GM19463 (cell line): ENCODE results near the gene PTPA.
"Not testable (repeated sequence)": the region's sequence is repeated elsewhere in the genome, so short reads cannot be mapped to it uniquely, and the experiment has no call there.

ENCODE experiments used
- ATAC-seq: cut with Tn5 transposase; IDR thresholded peaks from one replicate; pipeline ENCODE4 v1.9.1; 2021; ENCODE audit warnings: mild to moderate bottlenecking, moderate library complexity; ENCODE audit not compliant: unreplicated experiment

The PTPA gene

GRCh38 chr9:129197045-129197444 is 85.8 kb downstream of the PTPA start:
- ATAC-seq, result not testable (repeated sequence)

- ATAC-seq, result no peak
Observed at GRCh38 chr9:129197978-129198318, 86.7 kb downstream of the PTPA start.
